Activated naive CD8-positive, alpha-beta T cell (primary cell): ENCODE data around the gene OR6M1.

Source experiments
- H3K27ac Mint-ChIP-seq: one replicate; pipeline ENCODE4 v1.8.0; 2021; ENCODE audit warnings: mixed read lengths
- H3K27me3 Mint-ChIP-seq: one replicate; pipeline ENCODE4 v1.8.0; 2021; ENCODE audit warnings: mixed read lengths
- H3K36me3 Mint-ChIP-seq: one replicate; pipeline ENCODE4 v1.8.0; 2021; ENCODE audit warnings: mixed read lengths
- H3K4me1 Mint-ChIP-seq: one replicate; pipeline ENCODE4 v1.8.0; 2021; ENCODE audit warnings: low read depth, mixed read lengths
- H3K4me3 Mint-ChIP-seq: one replicate; pipeline ENCODE4 v1.8.0; 2021; ENCODE audit warnings: mild to moderate bottlenecking, mixed read lengths
- H3K9me3 Mint-ChIP-seq: one replicate; pipeline ENCODE4 v1.8.0; 2021; ENCODE audit warnings: low read depth, mixed read lengths

The OR6M1 gene

GRCh38 chr11:123806249-123806648 lies at the start of gene OR6M1:
Gene OR6M1 (minus strand): TSS chr11:123806349. CDS start chr11:123806349, 0 bp downstream.
- Mint-ChIP-seq H3K9me3 (no peaks in the 10 kb centered on the region), H3K4me1 (no peaks in the 10 kb centered on the region), H3K27me3 (peaks cover 6% of the 10 kb centered on the region), H3K4me3 (no peak within 1 kb of the TSS), H3K27ac (no peak within 1 kb of the TSS), H3K36me3 (no peaks in the 10 kb centered on the region)

- no peak overlapping the region for H3K4me3 Mint-ChIP-seq
- H3K4me1 Mint-ChIP-seq, result no peaks in the 10 kb centered on the region
- H3K36me3 Mint-ChIP-seq, result no peaks in the 10 kb centered on the region
- no peak overlapping the region for H3K27ac Mint-ChIP-seq
- H3K27me3 Mint-ChIP-seq, result peaks cover 12% of the 10 kb centered on the region
- no peaks in the 10 kb centered on the region for H3K9me3 Mint-ChIP-seq
These were observed 46.9 kb upstream of the OR6M1 start for GRCh38 chr11:123853038-123853437.

GRCh38 chr11:123852321-123852720 lies 46.2 kb upstream of the OR6M1 start:
- Mint-ChIP-seq H3K4me3 (no peak overlapping the region), H3K9me3 (no peaks in the 10 kb centered on the region), H3K27me3 (peaks cover 12% of the 10 kb centered on the region), H3K27ac (no peak overlapping the region), H3K36me3 (no peaks in the 10 kb centered on the region), H3K4me1 (no peaks in the 10 kb centered on the region)

GRCh38 chr11:123851110-123851509 lies 45.0 kb upstream of the OR6M1 start:
- no peak overlapping the region for H3K4me3 Mint-ChIP-seq

GRCh38 chr11:123841174-123841573 lies 35.0 kb upstream of the OR6M1 start:
- Mint-ChIP-seq H3K27ac (no peak overlapping the region), H3K4me3 (no peak overlapping the region), H3K27me3 (peaks cover 6% of the 10 kb centered on the region), H3K36me3 (no peaks in the 10 kb centered on the region), H3K4me1 (no peaks in the 10 kb centered on the region), H3K9me3 (no peaks in the 10 kb centered on the region)

More at GRCh38 chr11:123851110-123851509, 45.0 kb upstream of the OR6M1 start:
- no peaks in the 10 kb centered on the region for H3K4me1 Mint-ChIP-seq
- H3K9me3 Mint-ChIP-seq, result no peaks in the 10 kb centered on the region
- H3K27me3 Mint-ChIP-seq, result peaks cover 12% of the 10 kb centered on the region
- no peak overlapping the region for H3K27ac Mint-ChIP-seq
- no peaks in the 10 kb centered on the region for H3K36me3 Mint-ChIP-seq

GRCh38 chr11:123839131-123839530 lies 33.0 kb upstream of the OR6M1 start:
- Mint-ChIP-seq H3K4me1 (no peaks in the 10 kb centered on the region), H3K27ac (no peak overlapping the region), H3K27me3 (peaks cover 6% of the 10 kb centered on the region), H3K36me3 (no peaks in the 10 kb centered on the region), H3K9me3 (no peaks in the 10 kb centered on the region), H3K4me3 (no peak overlapping the region)

GRCh38 chr11:123838659-123839058 lies 32.5 kb upstream of the OR6M1 start:
- H3K27ac Mint-ChIP-seq, result no peak overlapping the region
- H3K4me3 Mint-ChIP-seq, result no peak overlapping the region
- H3K4me1 Mint-ChIP-seq, result no peaks in the 10 kb centered on the region
- no peaks in the 10 kb centered on the region for H3K9me3 Mint-ChIP-seq
- no peaks in the 10 kb centered on the region for H3K36me3 Mint-ChIP-seq
- peaks cover 6% of the 10 kb centered on the region for H3K27me3 Mint-ChIP-seq

- peaks cover 6% of the 10 kb centered on the region for H3K27me3 Mint-ChIP-seq
- H3K9me3 Mint-ChIP-seq, result no peaks in the 10 kb centered on the region
- no peak overlapping the region for H3K4me3 Mint-ChIP-seq
- H3K4me1 Mint-ChIP-seq, result no peaks in the 10 kb centered on the region
- no peaks in the 10 kb centered on the region for H3K36me3 Mint-ChIP-seq
- H3K27ac Mint-ChIP-seq, result no peak overlapping the region
These were observed 32.0 kb upstream of the OR6M1 start for GRCh38 chr11:123838199-123838598.

- Mint-ChIP-seq H3K36me3 (no peaks in the 10 kb centered on the region), H3K9me3 (no peaks in the 10 kb centered on the region), H3K4me3 (no peak overlapping the region), H3K4me1 (no peaks in the 10 kb centered on the region), H3K27me3 (peaks cover 6% of the 10 kb centered on the region), H3K27ac (no peak overlapping the region)
These were observed 26.9 kb upstream of the OR6M1 start for GRCh38 chr11:123833095-123833494.

- no peaks in the 10 kb centered on the region for H3K36me3 Mint-ChIP-seq
- no peaks in the 10 kb centered on the region for H3K4me1 Mint-ChIP-seq
- H3K27me3 Mint-ChIP-seq, result peaks cover 9% of the 10 kb centered on the region
- no peak overlapping the region for H3K27ac Mint-ChIP-seq
- H3K4me3 Mint-ChIP-seq, result no peak overlapping the region
- no peaks in the 10 kb centered on the region for H3K9me3 Mint-ChIP-seq
These were observed 23.6 kb upstream of the OR6M1 start for GRCh38 chr11:123829745-123830144.

GRCh38 chr11:123822599-123822998 lies 16.4 kb upstream of the OR6M1 start:
- no peaks in the 10 kb centered on the region for H3K9me3 Mint-ChIP-seq
- peaks cover 3% of the 10 kb centered on the region for H3K27me3 Mint-ChIP-seq
- H3K4me1 Mint-ChIP-seq, result no peaks in the 10 kb centered on the region
- no peak overlapping the region for H3K4me3 Mint-ChIP-seq
- no peaks in the 10 kb centered on the region for H3K36me3 Mint-ChIP-seq
- no peak overlapping the region for H3K27ac Mint-ChIP-seq

GRCh38 chr11:123822032-123822431 lies 15.9 kb upstream of the OR6M1 start:
- no peaks in the 10 kb centered on the region for H3K4me1 Mint-ChIP-seq
- H3K36me3 Mint-ChIP-seq, result no peaks in the 10 kb centered on the region
- no peaks in the 10 kb centered on the region for H3K9me3 Mint-ChIP-seq
- no peak overlapping the region for H3K4me3 Mint-ChIP-seq
- H3K27ac Mint-ChIP-seq, result no peak overlapping the region
- peaks cover 3% of the 10 kb centered on the region for H3K27me3 Mint-ChIP-seq

GRCh38 chr11:123815122-123815521 lies 9.0 kb upstream of the OR6M1 start:
- H3K27ac Mint-ChIP-seq, result no peak overlapping the region
- H3K9me3 Mint-ChIP-seq, result no peaks in the 10 kb centered on the region
- no peak overlapping the region for H3K4me3 Mint-ChIP-seq
- H3K36me3 Mint-ChIP-seq, result no peaks in the 10 kb centered on the region
- H3K4me1 Mint-ChIP-seq, result no peaks in the 10 kb centered on the region
- H3K27me3 Mint-ChIP-seq, result peaks cover 3% of the 10 kb centered on the region

- Mint-ChIP-seq H3K27ac (no peak overlapping the region), H3K4me3 (no peak overlapping the region), H3K4me1 (no peaks in the 10 kb centered on the region), H3K27me3 (peaks cover 1% of the 10 kb centered on the region), H3K36me3 (no peaks in the 10 kb centered on the region), H3K9me3 (no peaks in the 10 kb centered on the region)
These were observed 4.4 kb downstream of the OR6M1 start for GRCh38 chr11:123801765-123802164.

- Mint-ChIP-seq H3K4me3 (no peak overlapping the region), H3K27me3 (peaks cover 1% of the 10 kb centered on the region), H3K36me3 (no peaks in the 10 kb centered on the region), H3K9me3 (no peaks in the 10 kb centered on the region), H3K4me1 (no peaks in the 10 kb centered on the region), H3K27ac (no peak overlapping the region)
These were observed 6.1 kb downstream of the OR6M1 start for GRCh38 chr11:123800036-123800435.

GRCh38 chr11:123799438-123799837 lies 6.7 kb downstream of the OR6M1 start:
- no peak overlapping the region for H3K27ac Mint-ChIP-seq
- H3K4me3 Mint-ChIP-seq, result no peak overlapping the region
- no peaks in the 10 kb centered on the region for H3K4me1 Mint-ChIP-seq
- no peaks in the 10 kb centered on the region for H3K9me3 Mint-ChIP-seq
- H3K36me3 Mint-ChIP-seq, result no peaks in the 10 kb centered on the region
- H3K27me3 Mint-ChIP-seq, result peaks cover 1% of the 10 kb centered on the region
